Regular cardiac myocyte (primary cell): ENCODE data around the gene TMEM212. TPM values are rescaled to one million over a fixed set of nuclear protein-coding genes. Genes with fewer than 3 reads are reported as not detected.

ENCODE experiments used
- total RNA-seq: library from RNA; depleted of rRNA; stranded (reverse); fragments of >200 nt; gene quantifications from 2 replicates; pipeline ENCODE4 v1.2.3, GENCODE V29; 2014

Gene TMEM212
- total RNA-seq: not detected in 2 replicates

GRCh38 chr3:171842864-171843518 is at the start of gene TMEM212:
Gene TMEM212, plus strand, starts transcription at chr3:171843349. Its CDS starts 35 bp downstream, at chr3:171843384.

GRCh38 chr3:171809861-171810628 is 33.1 kb upstream of the TMEM212 start, which contains the start of gene PLD1:
Gene PLD1, minus strand, starts transcription at chr3:171810483. Its CDS starts 72,432 bp downstream, at chr3:171738051.

Other genes starting within 250 kb of the TMEM212 start
- 28.8 and 58.1 TPM in 2 replicates for gene PLD1, start 32.9 kb upstream of the TMEM212 start, total RNA-seq
- 112 and 168 TPM in 2 replicates for gene FNDC3B, start 196.2 kb downstream of the TMEM212 start, total RNA-seq